Tibial nerve (tissue), 4 donors: ENCODE data around the gene HTRA1. TPM values are rescaled to one million over a fixed set of nuclear protein-coding genes. Genes with fewer than 3 reads are reported as not detected.
A peak's percentile ranks its signal among the peaks of the same experiment; 100 is the strongest.

ENCODE experiments used
- DNase-seq, 2 donors: peaks; one replicate each; pipeline ENCODE4 v3.0.0-alpha.2; 2019; ENCODE audit warnings: low spot score in 2 of 2
- H3K27ac ChIP-seq, 4 donors: fragments of 200-600 bp; sonication (generic) in 3 of 4; one replicate each; pipeline ENCODE4 v1.5.1; 2017 to 2019; ENCODE audit warnings: mild to moderate bottlenecking in 1 of 4
- H3K27me3 ChIP-seq, 2 donors: fragments of 200-600 bp; sonication (generic) in 1 of 2; one replicate each; pipeline versions ENCODE4 v1.5.1 to v1.6.0; 2017 to 2019
- H3K36me3 ChIP-seq, 3 donors: fragments of 200-600 bp; sonication (generic); one replicate each; pipeline ENCODE4 v1.5.1; 2018 to 2019
- H3K4me1 ChIP-seq, 4 donors: fragments of 200-600 bp; sonication (generic) in 3 of 4; one replicate each; pipeline ENCODE4 v1.5.1; 2017 to 2019
- H3K4me3 ChIP-seq, 4 donors: fragments of 200-600 bp; sonication (generic) in 3 of 4; one replicate each; pipeline ENCODE4 v1.5.1; 2017 to 2019; ENCODE audit warnings: mild to moderate bottlenecking in 1 of 4, moderate library complexity in 1 of 4
- H3K9me3 ChIP-seq, 4 donors: fragments of 200-600 bp; sonication (generic) in 3 of 4; one replicate each; pipeline ENCODE4 v1.5.1; 2017 to 2019
- CTCF ChIP-seq, 5 experiments: fragments of 200-600 bp in 3 of 5; fragments of 450-650 bp in 2 of 5; sonication (generic) in 3 of 5; IDR thresholded peaks; one replicate each; pipeline ENCODE4 v1.5.1; 2016 to 2019; ENCODE audit warnings: antibody characterized with exemption in 5 of 5, mild to moderate bottlenecking in 3 of 5, moderate library complexity in 2 of 5
- EP300 ChIP-seq, 2 donors: sonication (generic); formaldehyde crosslinking; IDR thresholded peaks; one replicate each; pipeline ENCODE4 v1.6.1; 2017; ENCODE audit warnings: antibody characterized with exemption in 2 of 2, mild to moderate bottlenecking in 1 of 2
- POLR2A ChIP-seq, 2 donors: fragments of 450-650 bp; IDR thresholded peaks; one replicate each; pipeline ENCODE4 v1.6.1; 2017; ENCODE audit warnings: antibody characterized with exemption in 2 of 2, mild to moderate bottlenecking in 2 of 2, moderate library complexity in 2 of 2
- WGBS, 2 donors: methylation state at CpG; one replicate each; pipeline ENCODE4 v1.1.5; 2018; 5-methylcytosine and 5-hydroxymethylcytosine counted together
- total RNA-seq, 4 donors: library from RNA; depleted of rRNA; stranded (reverse); fragments of >200 nt; gene quantifications; one replicate each; pipeline ENCODE4 v1.1.0, GENCODE V29; 2016

Gene HTRA1
- total RNA-seq, 4 donors from 2014 or later = 128 to 183 (median 173) TPM

- H3K9me3 ChIP-seq = no peaks in the 10 kb centered on the region
- H3K27me3 ChIP-seq = no peaks in the 10 kb centered on the region
- no peaks in the 10 kb centered on the region for H3K36me3 ChIP-seq
- DNase-seq = no peak
- H3K4me3 ChIP-seq = no peak overlapping the region
- WGBS, 2 donors = 77 to 83% methylated on average over 6 of the region's 6 CpGs
- H3K27ac ChIP-seq = peak overlapping the region in 1 of 4 donors; percentile 69
- H3K4me1 ChIP-seq = peaks cover 0 to 41% (median 13%) of the 10 kb centered on the region in 4 donors
- TF ChIP-seq CTCF (IDR thresholded peaks at IDR 0.05) (no peak), EP300 (IDR thresholded peaks at IDR 0.05) (no peak), POLR2A (IDR thresholded peaks at IDR 0.05) (no peak)
Observed at GRCh38 chr10:122467701-122468100, 6.3 kb downstream of the HTRA1 start.

- Histone ChIP-seq H3K36me3 (no peaks in the 10 kb centered on the region), H3K4me1 (peaks cover 0 to 34% (median 13%) of the 10 kb centered on the region in 4 donors), H3K9me3 (no peaks in the 10 kb centered on the region), H3K4me3 (no peak overlapping the region), H3K27ac (peak overlapping the region in 2 of 4 donors; percentile 69 to 84), H3K27me3 (no peaks in the 10 kb centered on the region)
- TF ChIP-seq EP300 (IDR thresholded peaks at IDR 0.05) (no peak), CTCF (IDR thresholded peaks at IDR 0.05) (no peak), POLR2A (IDR thresholded peaks at IDR 0.05) (no peak)
- WGBS, 2 donors = 87 to 91% methylated on average over 5 of the region's 5 CpGs
- no peak for DNase-seq
Observed at GRCh38 chr10:122468307-122468925, 7.1 kb downstream of the HTRA1 start.

- H3K9me3 ChIP-seq = no peaks in the 10 kb centered on the region
- DNase-seq = peak in 1 of 2 donors; percentile 71
- peak overlapping the region in 2 of 4 donors; percentile 69 to 84 for H3K27ac ChIP-seq
- WGBS, 2 donors = 62 to 73% methylated on average over 11 of the region's 11 CpGs
- no peaks in the 10 kb centered on the region for H3K27me3 ChIP-seq
- no peak overlapping the region for H3K4me3 ChIP-seq
- peak; percentile 67 to 91 for TF ChIP-seq EP300 (IDR thresholded peaks at IDR 0.05)
- no peak for TF ChIP-seq POLR2A (IDR thresholded peaks at IDR 0.05)
- peaks cover 0 to 32% (median 10%) of the 10 kb centered on the region in 4 donors for H3K4me1 ChIP-seq
- H3K36me3 ChIP-seq = no peaks in the 10 kb centered on the region
Observed at GRCh38 chr10:122468926-122469781, 7.8 kb downstream of the HTRA1 start.

GRCh38 chr10:122469848-122470247, 8.5 kb downstream of the HTRA1 start:
- peaks cover 0 to 34% (median 14%) of the 10 kb centered on the region in 4 donors for H3K4me1 ChIP-seq
- peak overlapping the region in 2 of 4 donors; percentile 68 to 84 for H3K27ac ChIP-seq

More at GRCh38 chr10:122469848-122470247, 8.5 kb downstream of the HTRA1 start:
- DNase-seq = no peak
- H3K36me3 ChIP-seq = no peaks in the 10 kb centered on the region
- WGBS, 2 donors = 88 to 94% methylated on average over 4 of the region's 4 CpGs
- TF ChIP-seq POLR2A (IDR thresholded peaks at IDR 0.05) (no peak), CTCF (IDR thresholded peaks at IDR 0.05) (no peak), EP300 (IDR thresholded peaks at IDR 0.05) (no peak)
- no peak overlapping the region for H3K4me3 ChIP-seq
- no peaks in the 10 kb centered on the region for H3K9me3 ChIP-seq
- H3K27me3 ChIP-seq = no peaks in the 10 kb centered on the region
